OCI-LY1 (cell line): Measurements from ENCODE around the gene NKPD1.

Source experiments
- CTCF ChIP-seq: fragments of 200-600 bp; sonication (generic), shearing (Covaris generic); IDR thresholded peaks from 2 replicates; pipeline ENCODE4 v1.5.1; 2017; ENCODE audit warnings: mild to moderate bottlenecking, antibody characterized with exemption, low read length, moderate library complexity, mixed read lengths
- EZH2 ChIP-seq: fragments of 200-600 bp; sonication (generic), shearing (Covaris generic); IDR thresholded peaks from 2 replicates; pipeline ENCODE4 v1.8.0; 2017; ENCODE audit warnings: borderline replicate concordance, mixed run types, mild to moderate bottlenecking, antibody characterized with exemption, low read length, moderate library complexity, mixed read lengths

- TF ChIP-seq CTCF (no peak), EZH2 (no peak)
Observed at GRCh38 chr19:45156751-45157150, 4.0 kb downstream of the NKPD1 start.
